SIG-M5 (cell line): ENCODE results near the gene ADCY3.

Experiments
- DNase-seq: peaks from one replicate; lab custom pipeline; 2025; lab: John Stamatoyannopoulos, UW

Gene ADCY3

DNA sequence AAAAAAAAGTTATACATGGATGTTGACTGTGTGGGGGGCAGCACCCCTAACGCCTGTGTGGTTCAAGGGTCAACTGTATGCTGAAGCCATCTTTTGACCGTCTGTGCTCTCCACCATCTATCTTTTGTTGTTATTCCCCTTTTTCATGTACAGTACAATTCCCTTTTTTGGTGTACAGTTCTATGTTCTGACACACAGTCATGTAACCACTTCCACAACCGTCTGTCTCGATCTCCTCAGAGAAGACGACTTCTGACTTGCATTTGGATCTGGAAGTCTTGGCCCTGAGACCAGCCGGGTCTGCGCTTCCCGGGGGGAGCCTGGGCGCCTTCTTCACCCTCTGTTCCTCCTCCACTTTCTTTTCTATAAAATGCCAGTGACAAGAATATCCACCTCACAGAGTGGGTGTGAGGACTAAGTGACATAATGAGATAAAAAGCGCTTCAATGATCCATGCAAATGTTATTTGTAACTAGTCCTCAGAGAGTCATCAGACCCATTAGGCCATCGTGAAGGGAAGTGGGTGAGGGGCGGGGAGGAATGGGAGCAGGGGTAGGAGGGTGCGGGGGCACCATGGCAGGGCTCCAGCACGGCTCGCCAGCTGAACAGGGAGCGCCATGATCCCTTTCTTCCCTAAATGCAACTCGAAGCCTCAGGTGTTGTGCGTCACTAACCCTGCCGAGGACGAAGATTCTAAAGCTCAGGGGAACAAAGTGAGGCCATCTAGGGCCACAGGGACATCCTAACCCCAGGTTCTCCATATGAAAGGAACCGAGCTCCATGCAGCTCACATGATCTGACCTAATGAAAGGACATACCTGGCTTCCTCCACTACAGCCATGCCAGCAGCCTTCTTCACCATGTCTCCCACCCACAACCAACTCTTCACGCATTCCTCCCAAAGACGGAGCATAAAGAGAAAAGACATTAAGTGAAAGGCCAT lies 16.6 kb downstream of the ADCY3 start:
- DNase-seq, result no peak

DNA sequence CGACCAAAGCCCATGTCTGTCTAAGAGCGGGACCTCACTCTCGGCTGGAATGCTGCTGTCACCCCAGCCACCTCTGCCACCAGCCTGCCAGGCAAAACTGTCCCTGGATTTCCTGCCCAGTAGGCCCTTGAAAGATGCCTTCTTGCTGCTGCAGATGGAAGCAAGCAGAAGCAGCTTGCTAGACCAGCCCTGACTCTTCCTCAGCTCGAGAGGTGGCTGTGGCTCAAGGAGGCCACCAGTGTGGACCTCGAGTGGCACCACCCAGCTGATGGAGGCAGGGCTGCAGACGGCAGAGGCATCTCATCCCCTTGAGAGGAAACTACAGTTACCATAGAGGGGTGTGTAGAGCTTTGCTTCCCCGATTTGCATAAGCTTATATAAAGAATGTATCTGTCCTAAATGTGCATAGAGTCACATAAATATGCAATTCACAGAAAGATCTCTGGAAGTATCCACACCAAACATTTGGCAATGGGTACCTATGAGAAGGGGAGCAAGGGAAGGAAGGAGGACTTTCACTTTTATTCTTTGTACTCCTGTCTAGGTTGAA lies 20.6 kb downstream of the ADCY3 start:
- no peak for DNase-seq

DNA sequence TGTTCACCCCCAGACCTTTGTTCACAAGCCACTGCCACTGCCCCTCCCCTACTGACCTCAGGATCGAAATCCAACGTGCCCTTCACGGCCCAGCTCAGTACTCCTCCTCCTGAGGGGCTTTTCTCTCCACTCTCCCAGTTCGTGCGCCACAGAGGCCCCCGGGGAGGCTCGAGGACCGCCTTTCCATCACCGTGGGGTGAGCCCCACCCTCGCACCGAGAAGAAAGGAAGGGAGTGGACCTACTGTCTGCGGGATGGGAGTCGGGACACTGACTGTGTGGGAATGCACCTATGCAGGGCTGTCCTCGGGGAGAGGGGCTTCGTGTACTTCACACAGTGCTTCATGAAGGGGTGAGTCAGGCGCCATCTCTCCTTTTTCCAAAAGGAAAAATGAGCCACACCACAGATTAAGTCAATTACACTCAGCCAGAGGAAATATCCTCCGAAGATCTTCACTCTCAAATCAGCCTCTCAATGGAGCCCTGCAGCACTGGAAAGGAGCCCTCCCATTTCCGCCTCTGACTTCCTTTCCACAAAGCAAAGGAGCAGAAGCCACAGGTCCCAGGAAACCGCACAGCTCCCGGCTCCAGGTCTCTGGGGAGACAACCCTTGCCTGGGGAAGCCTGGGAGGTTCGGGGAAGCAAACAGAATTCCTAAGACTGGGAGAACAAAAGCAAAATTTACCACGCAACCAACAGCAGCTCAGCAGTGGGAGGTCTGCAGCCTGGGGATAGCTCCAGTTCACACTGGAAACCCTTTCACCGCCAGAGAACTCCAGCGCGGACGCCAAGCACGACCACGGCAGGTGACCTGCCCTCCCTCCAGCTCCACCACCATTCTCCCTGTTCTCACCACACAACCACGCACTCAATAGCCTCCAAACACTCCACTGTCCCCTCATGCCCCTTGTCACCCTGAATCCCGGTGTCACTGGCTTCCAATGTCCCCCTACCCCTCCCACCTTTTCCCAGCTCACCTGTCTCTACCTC lies 21.6 kb downstream of the ADCY3 start:
- DNase-seq, result no peak

DNA sequence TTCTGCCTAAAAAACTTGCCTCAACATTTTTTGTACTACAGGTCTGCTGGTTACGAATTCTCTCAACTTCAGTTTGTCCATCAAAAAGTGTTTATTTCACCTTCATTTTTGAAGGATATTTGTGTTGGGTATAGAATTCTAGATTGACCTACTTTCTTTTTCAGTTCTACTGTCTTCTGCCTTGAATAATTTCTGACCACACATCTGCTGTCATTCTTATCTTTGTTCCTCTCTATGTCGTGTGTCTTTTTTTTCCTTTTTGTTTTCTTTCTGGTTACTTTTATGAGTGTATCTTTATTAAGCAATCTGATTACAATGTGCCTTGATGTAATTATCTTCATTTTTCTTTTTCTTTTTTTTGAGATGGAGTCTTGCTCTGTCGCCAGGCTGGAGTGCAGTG lies 25.3 kb downstream of the ADCY3 start:
- DNase-seq, result no peak

DNA sequence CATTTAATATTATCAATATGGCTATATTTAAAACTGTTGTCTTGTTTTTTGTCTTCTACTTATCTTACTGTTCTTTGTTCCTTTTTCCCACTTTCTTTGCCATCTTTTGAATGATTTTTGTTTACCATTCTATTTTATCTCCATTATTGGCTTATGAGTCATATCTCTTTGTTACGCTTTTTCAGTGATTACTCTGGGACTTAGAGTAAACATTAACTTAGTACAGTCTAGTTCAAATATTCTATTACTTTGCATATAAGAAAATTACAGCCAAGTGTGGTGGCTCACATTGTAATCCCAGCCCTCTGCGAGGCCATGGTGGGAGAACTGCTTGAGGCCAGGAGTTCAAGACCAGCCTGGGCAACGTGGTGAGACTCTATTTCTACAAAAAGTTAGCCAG lies 26.1 kb downstream of the ADCY3 start:
- no peak for DNase-seq

DNA sequence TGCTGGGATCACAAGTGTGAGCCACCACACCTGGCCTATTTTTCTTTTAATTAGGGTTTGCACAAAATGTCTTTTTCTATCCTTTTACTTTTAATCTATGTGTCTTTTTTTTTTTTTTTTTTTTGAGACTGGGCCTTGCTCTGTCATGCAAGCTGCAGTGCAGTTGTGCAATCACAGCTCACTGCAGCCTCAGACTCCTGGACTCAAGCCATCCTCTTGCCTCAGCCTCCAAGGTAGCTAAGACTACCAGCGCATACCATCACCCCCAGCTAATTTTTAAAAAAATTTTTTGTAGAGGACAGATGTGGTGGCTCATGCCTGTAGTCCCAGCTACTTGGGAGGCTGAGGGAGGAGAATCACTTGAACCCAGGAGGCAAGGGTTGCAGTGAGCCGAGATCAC lies 27.1 kb downstream of the ADCY3 start:
- no peak for DNase-seq

DNA sequence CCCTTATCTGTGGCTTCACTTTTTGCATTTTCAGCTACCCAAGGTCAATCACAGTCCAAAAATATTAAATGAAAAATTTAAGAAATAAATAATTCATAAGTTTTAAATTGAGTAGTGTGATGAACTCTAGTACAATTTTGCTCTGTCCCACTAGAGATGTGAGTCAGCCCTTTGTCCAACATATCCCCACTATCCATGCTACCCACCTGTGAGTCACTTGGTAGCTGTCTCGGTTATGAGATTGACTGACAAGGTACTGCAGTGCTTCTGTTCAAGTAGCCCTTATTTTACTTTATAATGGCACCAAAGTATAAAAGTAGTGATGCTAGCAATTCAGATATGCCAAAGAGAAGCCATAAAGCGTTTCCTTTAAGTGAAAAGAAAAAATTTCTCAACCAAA lies 28.8 kb downstream of the ADCY3 start:
- DNase-seq, result no peak

DNA sequence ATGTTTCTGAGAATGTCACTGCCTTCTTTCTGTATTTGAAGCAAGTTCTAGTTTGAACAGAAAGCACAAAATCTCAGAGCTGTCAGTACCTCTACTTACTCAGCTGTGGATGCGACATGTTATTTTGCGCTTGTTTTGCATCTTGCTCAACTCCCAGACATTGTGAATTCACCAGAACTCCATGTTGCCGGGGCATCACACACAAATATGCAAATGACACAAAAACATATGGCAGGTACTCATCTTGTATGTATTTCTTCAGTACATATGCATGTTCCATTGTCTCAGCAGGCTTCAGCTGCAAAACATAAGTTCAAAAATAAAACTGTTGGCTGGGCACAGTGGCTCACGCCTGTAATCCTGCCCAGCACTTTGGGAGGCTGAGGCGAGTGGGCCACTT lies 30.8 kb downstream of the ADCY3 start:
- no peak for DNase-seq

DNA sequence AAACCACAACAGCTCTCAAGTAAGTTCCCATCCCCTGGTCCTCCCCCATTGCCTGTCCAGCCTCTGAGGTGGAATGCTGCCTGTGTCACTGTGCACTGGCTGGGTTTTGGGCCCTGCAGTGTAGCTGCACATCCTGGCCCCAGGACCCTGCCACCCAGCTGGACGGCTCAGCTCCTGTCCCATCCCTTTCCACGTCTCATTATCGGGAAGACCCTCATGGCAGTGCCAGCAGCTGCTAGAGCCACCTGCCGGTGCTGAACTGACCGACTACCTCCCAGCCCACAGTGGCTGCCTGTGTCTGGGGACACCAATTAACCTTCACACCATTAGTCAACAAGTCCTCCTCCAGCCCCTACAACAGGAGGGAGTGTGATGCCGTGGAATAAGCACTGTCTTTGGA lies 31.9 kb downstream of the ADCY3 start:
- DNase-seq, result no peak

DNA sequence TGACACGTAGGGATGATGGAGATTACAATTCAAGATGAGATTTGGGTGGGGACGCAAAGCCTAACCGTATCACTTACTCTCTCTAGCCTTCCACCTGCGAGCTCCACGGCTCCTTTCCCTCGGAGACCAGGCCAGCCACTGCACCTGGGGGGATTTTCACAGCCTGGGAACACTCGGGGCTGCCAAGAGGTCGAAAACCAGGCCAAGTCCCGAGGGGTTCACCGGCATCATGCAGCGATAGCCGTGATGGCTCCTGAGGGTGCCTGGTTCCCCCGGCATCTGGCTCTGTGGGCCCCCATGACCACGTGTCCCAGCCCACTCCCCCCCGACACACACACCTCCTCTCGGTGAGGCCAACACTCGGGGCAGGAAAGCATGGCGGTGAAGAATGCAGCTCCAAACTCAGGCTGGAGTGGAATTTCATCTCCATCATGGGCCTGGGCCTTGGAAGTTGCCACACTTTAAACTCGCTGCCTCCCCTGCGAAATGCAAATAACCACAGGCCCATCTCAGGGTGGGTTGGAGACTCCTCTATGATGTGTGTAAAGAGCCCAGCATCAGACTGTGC lies 32.6 kb downstream of the ADCY3 start:
- DNase-seq, result no peak

DNA sequence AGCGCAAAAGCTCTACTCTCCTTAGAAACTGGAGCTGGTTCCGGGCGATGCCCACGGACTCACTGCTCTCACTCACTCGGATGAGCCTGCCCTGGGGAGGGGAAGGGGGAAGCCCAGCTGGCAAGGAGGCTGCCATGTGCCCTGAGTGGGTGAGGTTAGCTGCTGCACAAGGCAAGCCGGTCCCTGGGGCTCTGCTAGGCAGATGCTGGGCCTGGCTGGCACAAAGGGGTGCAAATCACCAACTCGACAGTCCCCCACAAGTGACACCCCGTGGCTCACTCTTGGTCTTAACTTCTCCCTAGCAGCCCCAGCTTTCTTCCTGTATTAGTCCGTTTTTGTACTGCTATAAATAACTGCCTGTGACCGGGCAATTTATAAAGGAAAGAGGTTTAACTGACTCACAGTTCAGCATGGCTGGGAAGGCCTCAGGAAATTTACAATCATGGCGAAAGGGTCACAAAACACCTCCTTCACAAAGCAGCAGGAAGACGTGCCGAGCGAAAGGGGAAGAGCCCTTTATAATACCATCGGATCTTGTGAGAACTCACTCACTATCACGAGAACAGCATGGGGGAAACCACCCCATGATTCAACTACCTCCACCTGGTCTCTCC lies 33.2 kb downstream of the ADCY3 start:
- no peak for DNase-seq

DNA sequence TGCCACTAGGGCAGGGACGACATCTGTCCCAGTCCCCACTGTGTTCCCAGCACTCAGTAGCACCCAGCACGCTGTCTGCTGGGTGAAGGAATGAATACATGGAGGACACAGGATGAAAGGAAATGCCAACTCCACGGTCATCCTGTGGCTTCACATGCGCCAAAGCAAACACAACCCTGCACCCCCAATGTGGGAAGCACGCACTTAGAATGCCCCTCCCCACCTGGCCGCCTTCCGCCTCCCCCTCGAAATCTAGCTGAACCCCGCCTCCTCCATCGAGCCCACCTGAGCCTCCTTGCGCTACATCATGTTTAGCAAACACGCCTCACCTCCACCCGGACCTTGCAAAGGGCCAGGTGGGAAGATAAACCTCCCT lies 33.9 kb downstream of the ADCY3 start:
- DNase-seq, result no peak

DNA sequence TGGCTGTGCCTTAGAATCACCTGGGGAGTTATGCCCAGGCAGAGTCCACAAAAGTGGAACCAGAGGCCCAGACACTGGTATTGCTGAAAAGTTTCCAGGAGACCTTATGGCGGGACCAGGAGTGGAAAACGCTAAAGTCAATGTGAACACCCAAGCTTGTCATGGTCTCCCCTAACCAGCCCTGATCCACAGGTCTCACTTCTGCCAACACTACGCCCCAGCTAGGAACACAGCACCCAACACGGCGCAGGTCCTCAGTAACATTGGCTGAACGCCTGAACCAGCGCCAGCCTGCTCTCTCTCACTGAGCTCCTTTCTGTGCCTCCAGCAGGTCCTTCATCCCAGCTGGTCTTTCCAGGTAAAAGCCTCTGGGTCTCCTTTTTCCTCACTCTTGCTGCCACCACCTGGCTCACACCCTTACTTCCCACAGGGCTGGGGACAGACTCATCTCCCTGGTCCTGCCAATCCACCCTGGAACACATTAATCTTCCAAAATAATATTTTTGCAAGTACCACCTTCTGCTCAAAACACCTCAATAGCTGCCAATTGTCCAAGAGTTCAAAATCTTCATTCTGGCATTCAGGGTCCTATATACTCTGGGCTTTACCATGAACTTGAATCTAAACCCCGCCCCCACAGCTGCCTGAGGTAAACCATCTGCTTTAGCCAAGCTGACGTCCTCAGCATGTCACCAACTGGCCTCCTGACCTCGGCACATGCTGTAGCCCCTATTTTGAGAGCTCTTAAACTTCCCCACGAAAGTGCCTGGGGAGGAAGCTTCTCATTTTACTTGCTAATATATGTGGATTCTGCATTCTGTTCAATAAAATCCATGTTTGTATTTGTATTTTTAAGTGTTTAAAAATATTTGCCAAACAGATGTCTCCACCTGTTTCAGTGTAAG lies 34.6 kb downstream of the ADCY3 start:
- no peak for DNase-seq

DNA sequence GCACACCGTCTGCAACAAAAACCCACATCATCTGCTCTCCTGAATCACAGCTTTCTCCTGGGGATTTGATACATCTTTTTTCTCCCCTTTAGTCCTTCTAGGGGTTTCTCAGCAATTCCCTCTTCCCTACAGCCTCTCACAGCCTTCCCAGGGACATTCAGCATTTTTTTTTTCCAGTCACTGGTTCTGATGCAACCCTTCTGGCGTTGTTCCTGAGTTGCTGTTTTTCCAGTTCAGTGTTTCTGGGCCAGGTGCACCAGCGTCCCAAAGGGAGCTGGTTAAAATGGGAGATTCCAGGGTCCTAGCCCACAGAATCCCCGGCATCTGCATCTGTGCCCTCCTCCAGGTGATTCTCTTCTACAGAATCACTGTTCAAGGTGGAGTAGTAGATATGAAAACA lies 36.1 kb downstream of the ADCY3 start:
- no peak for DNase-seq

DNA sequence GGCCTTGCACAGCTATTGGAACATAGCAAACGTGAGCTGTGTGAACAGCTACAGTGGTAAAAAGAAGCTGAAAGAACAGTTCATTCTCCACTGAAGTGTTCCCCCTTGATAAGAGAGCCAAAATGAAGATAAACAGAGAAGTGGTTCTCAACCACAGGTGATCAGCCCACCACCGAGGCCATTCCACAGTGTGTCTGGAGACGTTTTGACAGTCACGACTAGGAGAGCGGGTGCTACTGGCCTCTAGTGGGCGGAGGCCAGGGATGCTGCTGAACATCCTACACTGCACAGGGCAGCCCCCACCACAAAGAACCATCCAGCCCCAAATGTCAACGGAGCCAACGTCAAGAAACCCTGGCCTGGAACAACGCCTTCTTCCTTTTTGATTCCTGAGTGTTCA lies 38.4 kb downstream of the ADCY3 start:
- DNase-seq, result no peak

DNA sequence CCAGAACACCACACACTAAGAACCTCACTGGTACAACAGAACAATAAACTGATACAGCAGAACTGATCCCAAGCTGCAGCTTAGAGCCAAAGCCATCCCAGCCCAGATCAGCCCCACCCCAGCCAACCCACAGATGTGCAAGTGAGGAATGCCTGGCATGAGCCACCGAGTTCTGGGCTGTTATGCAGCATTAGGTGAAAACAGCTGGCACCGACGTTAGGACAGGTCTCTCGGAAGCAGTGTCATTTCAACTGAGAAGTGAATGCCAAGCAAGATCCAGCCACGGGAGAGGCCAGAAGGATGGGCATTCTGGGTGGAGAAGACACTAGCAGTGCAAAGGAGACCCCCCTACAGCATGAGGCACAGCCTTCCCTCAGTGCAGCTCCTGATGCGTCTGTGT lies 38.9 kb downstream of the ADCY3 start:
- no peak for DNase-seq

DNA sequence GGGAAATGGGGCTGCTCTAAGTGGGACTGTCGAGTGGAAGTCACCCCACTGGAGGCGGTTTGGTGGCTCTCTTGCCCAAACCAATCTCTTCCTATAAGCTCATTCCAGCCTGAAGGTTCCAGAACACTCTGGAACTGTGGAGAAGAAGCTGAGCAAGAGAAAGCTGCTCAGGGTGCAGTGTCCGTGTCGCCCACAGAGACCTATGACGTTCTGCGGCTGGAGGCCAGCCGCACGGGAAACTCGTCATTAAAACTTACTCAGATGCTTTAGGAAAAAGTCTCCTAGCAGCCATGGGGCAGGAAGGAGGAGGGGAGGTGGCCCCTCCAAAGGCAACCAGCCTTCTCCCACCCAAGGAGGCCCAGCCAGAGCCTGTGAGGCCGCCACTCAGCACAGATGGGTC lies 41.7 kb downstream of the ADCY3 start:
- no peak for DNase-seq

DNA sequence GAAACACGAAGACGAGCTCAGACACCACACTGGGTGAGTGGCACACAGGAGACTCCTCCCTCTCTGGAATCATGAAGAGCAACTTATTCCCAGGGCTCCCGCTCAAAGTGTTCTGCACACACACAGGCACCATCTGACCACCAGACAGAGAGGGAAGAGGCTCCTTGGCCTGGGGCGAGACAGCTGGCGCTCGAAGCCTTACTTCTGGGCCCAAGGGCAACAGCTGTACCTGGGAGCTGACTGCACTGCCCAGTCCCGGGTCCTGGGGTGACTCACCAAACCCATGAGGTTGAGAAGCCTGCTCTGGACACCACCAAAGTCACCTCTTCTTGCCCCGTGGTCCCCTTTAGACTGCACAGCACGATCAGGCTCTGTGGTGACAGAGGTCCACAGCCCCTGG lies 42.4 kb downstream of the ADCY3 start:
- DNase-seq, result no peak

DNA sequence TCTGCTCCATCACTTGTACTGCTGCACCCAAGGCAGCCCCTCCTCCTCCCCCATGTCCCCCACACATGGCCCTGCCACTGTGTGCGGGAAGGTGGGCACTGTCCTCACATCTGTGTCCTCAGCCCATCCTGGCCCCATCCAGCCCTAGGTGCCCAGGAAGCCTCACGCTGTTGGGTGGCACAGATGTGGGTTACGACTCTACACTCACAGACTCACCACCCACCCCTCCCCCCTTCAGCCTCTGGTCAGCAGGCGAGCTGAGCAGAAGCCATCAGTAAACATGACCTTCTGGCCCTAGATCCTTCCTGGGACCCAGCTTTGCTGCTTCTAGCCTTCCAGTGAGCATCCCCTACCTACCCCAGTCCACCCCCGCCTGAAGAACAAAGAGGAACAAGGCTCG lies 43.0 kb downstream of the ADCY3 start:
- no peak for DNase-seq

DNA sequence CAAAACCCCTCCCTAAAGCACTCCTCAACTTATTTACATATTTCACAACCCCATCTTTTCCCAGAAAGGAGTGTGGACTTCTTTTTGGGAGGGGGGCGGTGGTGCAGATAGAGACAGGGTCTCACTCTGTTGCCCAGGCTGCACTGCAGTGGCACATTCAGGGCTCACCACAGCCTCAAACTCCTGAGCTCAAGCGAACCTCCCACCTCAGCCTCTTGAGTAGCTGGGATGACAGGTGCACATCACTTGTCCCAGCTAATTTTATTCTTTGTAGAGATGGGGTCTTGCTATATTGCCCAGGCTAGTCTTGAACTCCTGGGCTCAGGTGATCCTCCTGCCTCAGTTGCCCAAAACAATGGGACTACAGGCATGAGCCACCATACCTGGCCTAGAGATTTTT lies 44.1 kb downstream of the ADCY3 start:
- no peak for DNase-seq

DNA sequence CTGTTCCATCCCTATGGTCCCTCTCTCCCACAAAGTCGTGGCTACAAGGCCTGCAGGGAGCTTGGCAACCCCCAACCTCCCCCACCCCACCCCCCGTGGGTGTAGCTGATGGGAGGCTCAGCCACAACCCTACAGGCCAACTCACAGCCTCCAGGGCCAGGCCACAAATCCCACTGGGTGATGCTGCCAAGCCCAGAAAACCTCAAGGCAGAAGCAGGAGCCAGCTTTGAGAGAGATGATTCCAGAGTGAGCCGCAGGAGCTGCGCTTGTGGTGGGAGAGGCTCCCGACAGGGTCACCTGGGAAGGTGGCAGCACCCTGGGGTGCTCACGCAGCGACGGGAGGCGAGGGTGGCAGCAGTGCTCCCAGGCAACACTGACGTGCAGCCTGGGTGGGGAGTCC lies 44.8 kb downstream of the ADCY3 start:
- no peak for DNase-seq
